GM12865 (cell line): Measurements from ENCODE around the gene SRC.

Experiments
- DNase-seq: peaks from one replicate; pipeline ENCODE4 v3.0.0; 2010; ENCODE audit warnings: low read depth
- H3K4me3 ChIP-seq: 2 replicates; pipeline ENCODE4 v1.5.1; 2011; ENCODE audit warnings: mild to moderate bottlenecking, low read depth, low read length, control low read depth
- TF ChIP-seq, protein P1 (sequence below): IDR thresholded peaks from 2 replicates; pipeline ENCODE4 v1.5.1; 2011; ENCODE audit warnings: low read length, control low read depth, low read depth, inconsistent platforms; ENCODE audit not compliant: insufficient read depth; ENCODE audit errors: missing control alignments

Gene SRC

DNA sequence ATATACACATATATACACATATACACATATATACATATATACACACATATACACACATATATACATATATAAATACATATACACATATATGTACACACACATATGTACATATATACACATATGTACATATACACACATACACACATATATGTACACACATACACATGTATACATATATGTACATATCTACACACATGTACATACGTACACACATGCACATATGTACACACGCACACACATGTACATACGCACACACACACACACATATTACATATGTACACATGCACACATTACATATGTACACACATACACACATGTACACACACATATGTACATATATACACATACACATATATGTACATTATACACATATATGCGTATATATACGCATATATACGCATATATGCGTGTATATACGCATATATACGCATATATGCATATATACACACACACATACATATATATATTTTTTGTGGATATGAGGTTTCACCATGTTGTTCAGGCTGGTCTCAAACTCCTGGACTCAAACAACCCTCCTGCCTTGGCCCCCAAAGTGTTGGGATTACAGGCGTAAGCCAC, 27.2 kb downstream of the SRC start:
- no peak overlapping the region for H3K4me3 ChIP-seq
- DNase-seq = no peak
- TF ChIP-seq, protein P1, sequence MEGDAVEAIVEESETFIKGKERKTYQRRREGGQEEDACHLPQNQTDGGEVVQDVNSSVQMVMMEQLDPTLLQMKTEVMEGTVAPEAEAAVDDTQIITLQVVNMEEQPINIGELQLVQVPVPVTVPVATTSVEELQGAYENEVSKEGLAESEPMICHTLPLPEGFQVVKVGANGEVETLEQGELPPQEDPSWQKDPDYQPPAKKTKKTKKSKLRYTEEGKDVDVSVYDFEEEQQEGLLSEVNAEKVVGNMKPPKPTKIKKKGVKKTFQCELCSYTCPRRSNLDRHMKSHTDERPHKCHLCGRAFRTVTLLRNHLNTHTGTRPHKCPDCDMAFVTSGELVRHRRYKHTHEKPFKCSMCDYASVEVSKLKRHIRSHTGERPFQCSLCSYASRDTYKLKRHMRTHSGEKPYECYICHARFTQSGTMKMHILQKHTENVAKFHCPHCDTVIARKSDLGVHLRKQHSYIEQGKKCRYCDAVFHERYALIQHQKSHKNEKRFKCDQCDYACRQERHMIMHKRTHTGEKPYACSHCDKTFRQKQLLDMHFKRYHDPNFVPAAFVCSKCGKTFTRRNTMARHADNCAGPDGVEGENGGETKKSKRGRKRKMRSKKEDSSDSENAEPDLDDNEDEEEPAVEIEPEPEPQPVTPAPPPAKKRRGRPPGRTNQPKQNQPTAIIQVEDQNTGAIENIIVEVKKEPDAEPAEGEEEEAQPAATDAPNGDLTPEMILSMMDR = no peak

DNA sequence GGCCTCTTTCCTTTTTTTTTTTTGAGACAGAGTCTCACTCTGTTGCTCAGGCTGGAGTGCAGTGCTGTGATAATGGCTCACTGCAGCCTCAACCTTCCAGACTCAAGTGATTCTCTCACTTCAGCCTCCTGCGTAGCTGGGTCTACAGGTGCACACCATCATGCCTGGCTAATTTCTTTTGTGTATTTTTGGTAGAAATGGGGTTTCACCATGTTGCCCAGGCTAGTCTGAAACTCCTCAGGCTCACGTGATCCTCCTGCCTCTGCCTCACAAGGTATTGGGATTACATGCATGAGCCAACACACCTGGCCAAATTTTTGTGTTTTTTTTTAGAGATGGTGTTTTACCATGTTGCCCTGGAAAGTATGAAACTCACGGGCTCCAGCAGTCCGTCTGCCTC, 29.3 kb downstream of the SRC start:
- DNase-seq = peak; percentile 88
- no peak overlapping the region for H3K4me3 ChIP-seq
- TF ChIP-seq, protein P1 = no peak

DNA sequence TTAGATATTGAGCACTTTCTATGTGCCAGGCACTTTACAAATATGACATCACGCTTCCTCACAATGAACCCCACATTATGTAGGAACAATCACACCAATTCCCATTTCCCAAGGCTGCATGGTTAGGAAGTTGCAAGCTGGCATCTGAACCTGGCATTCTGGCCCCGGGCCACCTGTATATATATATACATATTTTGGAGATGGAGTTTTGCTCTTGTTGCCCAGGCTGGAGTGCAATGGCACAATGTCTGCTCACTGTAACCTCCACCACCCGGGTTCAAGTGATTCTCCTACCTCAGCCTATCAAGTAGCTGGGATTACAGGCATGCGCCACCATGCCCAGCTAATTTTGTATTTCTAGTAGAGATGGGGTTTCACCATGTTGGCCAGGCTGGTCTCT, 30.4 kb downstream of the SRC start:
- TF ChIP-seq, protein P1 = no peak
- no peak for DNase-seq
- H3K4me3 ChIP-seq = no peak overlapping the region

DNA sequence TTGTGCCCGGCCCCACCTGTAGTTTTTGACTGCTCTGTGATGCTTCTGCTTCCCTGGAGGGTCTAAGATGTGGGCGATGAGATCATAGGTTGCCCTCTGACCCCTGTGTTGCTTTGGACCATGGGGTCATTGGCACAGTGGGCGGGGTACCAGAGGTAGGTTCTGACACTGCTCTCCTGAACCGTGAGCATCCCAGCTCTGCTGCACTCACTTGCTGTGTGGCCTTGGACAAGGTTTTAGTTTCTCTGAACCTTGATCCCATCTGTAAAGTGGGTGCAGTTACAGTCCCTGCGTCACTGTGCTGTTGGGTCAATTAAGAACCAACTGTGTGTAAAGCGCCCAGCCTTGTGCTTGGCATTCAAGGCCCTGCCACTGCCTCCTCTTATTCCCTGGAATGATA, 30.9 kb downstream of the SRC start:
- DNase-seq = no peak
- H3K4me3 ChIP-seq = no peak overlapping the region
- TF ChIP-seq, protein P1 = no peak

DNA sequence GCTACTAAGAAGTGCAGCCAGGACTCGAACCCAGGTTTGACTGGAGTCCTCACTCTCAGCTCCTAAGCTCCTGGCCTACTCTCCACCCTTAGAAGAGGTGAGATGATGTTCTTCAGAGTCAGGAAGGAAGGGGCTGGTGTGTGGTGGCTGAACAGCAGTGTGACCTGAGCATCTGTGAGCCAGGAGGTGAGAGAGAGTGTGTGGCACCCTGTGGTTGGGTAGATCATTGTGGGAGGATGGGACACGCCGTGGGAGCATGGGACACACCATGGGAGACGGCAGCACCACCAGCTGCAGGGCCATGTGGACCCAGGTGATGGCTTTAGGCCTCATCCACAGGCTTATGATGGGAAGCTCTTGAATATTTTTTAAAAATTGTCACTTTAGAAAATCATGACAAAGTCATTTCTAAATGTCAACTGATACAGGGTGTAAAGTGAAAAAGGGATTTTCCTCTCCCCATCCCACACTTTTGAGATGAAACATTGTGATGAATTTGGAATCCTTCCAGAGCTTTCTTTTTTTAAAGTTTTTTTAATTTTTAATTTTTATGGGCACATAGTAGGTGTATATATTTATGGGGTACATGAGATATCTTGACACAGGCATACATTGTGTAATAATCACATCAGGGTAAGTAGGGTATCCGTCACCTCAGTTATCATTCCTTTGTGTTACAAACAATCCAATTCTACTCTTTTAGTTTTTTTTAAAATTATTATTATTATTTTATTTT, 31.6 kb downstream of the SRC start:
- peak; percentile 72 for DNase-seq
- TF ChIP-seq, protein P1 = no peak
- H3K4me3 ChIP-seq = no peak overlapping the region

DNA sequence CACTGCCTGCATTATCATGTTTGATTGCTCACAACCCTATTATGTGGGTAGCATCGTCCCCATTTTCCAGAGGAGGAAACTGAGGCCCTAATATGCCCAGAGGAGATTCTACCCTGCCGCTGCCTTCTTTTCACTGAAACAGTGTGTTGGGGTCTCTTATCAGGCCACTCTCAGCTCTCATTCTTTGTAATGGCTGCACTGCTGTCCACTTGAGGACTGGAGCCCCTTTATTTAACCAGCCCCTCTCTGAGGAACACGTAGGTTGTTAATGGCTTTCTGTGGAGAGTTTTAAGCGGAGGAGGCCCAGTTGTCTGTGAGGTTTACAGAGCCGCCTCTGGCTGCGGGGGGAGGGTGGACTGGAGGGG, 32.5 kb downstream of the SRC start:
- TF ChIP-seq, protein P1 = no peak
- no peak for DNase-seq

More for the DNA sequence above, 32.5 kb downstream of the SRC start:
- no peak overlapping the region for H3K4me3 ChIP-seq
